ENCODE results near the gene SENP1. TPM values are rescaled to one million over a fixed set of nuclear protein-coding genes. Genes with fewer than 3 reads are reported as not detected.
"Not testable (repeated sequence)": the region's sequence is repeated elsewhere in the genome, so short reads cannot be mapped to it uniquely, and the experiment has no call there.

The SENP1 gene
- total RNA-seq, 2 experiments from 2014 or later, result 20.3 to 25.7 TPM

DNA sequence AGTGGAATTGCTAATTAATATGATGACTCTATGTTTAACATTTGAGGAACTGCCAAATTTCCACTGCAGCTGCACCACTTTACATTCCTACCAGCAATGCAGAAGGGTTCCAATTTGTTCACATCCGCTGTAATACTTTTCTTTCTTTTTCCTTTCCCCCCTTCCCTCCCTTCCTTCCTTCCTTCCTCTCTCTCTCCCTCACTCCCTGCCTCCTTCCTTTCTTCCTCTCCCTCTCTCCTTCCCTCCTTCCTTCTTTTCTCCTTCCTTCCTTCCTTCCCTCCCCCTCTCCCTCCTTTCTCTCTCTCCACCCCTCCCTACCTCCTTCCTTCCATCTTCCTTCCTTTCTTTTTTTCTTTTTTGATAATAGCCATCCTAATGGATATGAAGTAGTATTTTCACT, 10.1 kb upstream of the SENP1 start:
- peaks cover 25% of the 10 kb centered on the region for H3K4me1 Mint-ChIP-seq (ENCODE audit: low read depth)
- peaks cover 5% of the 10 kb centered on the region for H3K36me3 Mint-ChIP-seq (ENCODE audit: low read depth)
- TF ChIP-seq CTCF (IDR thresholded peaks at IDR 0.05), result no peak
- H3K9me3 ChIP-seq (ENCODE audit: control insufficient read depth in 1 of 2, insufficient read depth in 1 of 2, low read length in 2 of 2), result no peaks in the 10 kb centered on the region
- H3K27ac ChIP-seq (ENCODE audit: low read depth in 1 of 2, low read length in 2 of 2), result no peak overlapping the region
- H3K27me3 ChIP-seq (ENCODE audit: control insufficient read depth in 1 of 2, insufficient read depth in 2 of 2, low read length in 2 of 2), result no peaks in the 10 kb centered on the region
- no peaks in the 10 kb centered on the region for H3K36me3 ChIP-seq (ENCODE audit: insufficient read depth, low read length)
- H3K27me3 Mint-ChIP-seq, result peaks cover 21% of the 10 kb centered on the region
- POLR2A ChIA-PET, result no interaction called here
- peaks cover 15% of the 10 kb centered on the region for H3K4me1 ChIP-seq (ENCODE audit: insufficient read depth, low read length)
- no peaks in the 10 kb centered on the region for H3K9me3 Mint-ChIP-seq
- no peak overlapping the region for H3K4me3 Mint-ChIP-seq
- CTCF ChIA-PET, result no interaction called here
- H3K27ac Mint-ChIP-seq, result no peak overlapping the region
- ATAC-seq (ENCODE audit: poor library complexity), result no peak
- no peak overlapping the region for H3K4me3 ChIP-seq (ENCODE audit: low read length)
- no peak for DNase-seq
- intact Hi-C loops (cut with DNase I, micrococcal nuclease), result no loop called here

- H3K4me1 ChIP-seq (ENCODE audit: insufficient read depth, low read length), result peaks cover 16% of the 10 kb centered on the region
- H3K4me1 Mint-ChIP-seq (ENCODE audit: low read depth), result peaks cover 19% of the 10 kb centered on the region
- H3K27ac ChIP-seq (ENCODE audit: low read depth in 1 of 2, low read length in 2 of 2); intact Hi-C loops (cut with DNase I, micrococcal nuclease); H3K36me3 ChIP-seq (ENCODE audit: insufficient read depth, low read length); POLR2A ChIA-PET; H3K9me3 ChIP-seq (ENCODE audit: control insufficient read depth in 1 of 2, insufficient read depth in 1 of 2, low read length in 2 of 2); H3K4me3 ChIP-seq (ENCODE audit: low read length); CTCF ChIA-PET; DNase-seq; H3K36me3 Mint-ChIP-seq (ENCODE audit: low read depth); H3K9me3 Mint-ChIP-seq; H3K27ac Mint-ChIP-seq; H3K4me3 Mint-ChIP-seq; ATAC-seq (ENCODE audit: poor library complexity); H3K27me3 ChIP-seq (ENCODE audit: control insufficient read depth in 1 of 2, insufficient read depth in 2 of 2, low read length in 2 of 2): not testable (repeated sequence)
- peaks cover 15% of the 10 kb centered on the region for H3K27me3 Mint-ChIP-seq
Measured at GRCh38 chr12:48111312-48111693, 5.4 kb upstream of the SENP1 start.

GRCh38 chr12:48110691-48111311, 4.9 kb upstream of the SENP1 start:
- Mint-ChIP-seq H3K27ac (no peak overlapping the region), H3K4me3 (no peak overlapping the region), H3K4me1 (ENCODE audit: low read depth) (peaks cover 23% of the 10 kb centered on the region), H3K9me3 (no peaks in the 10 kb centered on the region), H3K36me3 (ENCODE audit: low read depth) (peaks cover 6% of the 10 kb centered on the region), H3K27me3 (peaks cover 15% of the 10 kb centered on the region)
- ATAC-seq (ENCODE audit: poor library complexity), result no peak
- POLR2A ChIA-PET, result no interaction called here
- TF ChIP-seq CTCF (IDR thresholded peaks at IDR 0.05), result no peak
- DNase-seq, result no peak
- Histone ChIP-seq H3K4me1 (ENCODE audit: insufficient read depth, low read length) (peaks cover 17% of the 10 kb centered on the region), H3K9me3 (ENCODE audit: control insufficient read depth in 1 of 2, insufficient read depth in 1 of 2, low read length in 2 of 2) (no peaks in the 10 kb centered on the region), H3K27ac (ENCODE audit: low read depth in 1 of 2, low read length in 2 of 2) (no peak overlapping the region), H3K27me3 (ENCODE audit: control insufficient read depth in 1 of 2, insufficient read depth in 2 of 2, low read length in 2 of 2) (no peaks in the 10 kb centered on the region), H3K36me3 (ENCODE audit: insufficient read depth, low read length) (no peaks in the 10 kb centered on the region), H3K4me3 (ENCODE audit: low read length) (no peak overlapping the region)
- intact Hi-C loops (cut with DNase I, micrococcal nuclease), result no loop called here
- CTCF ChIA-PET, result no interaction called here

GRCh38 chr12:48109424-48109823, 3.5 kb upstream of the SENP1 start:
- no peaks in the 10 kb centered on the region for H3K27me3 ChIP-seq (ENCODE audit: control insufficient read depth in 1 of 2, insufficient read depth in 2 of 2, low read length in 2 of 2)
- ChIA-PET POLR2A (no interaction called here), CTCF (no interaction called here)
- intact Hi-C loops (cut with DNase I, micrococcal nuclease), result loop anchor here in 1 of 2 experiments (5.0 kb wide), 2 partner anchors 88 to 243 kb away; partner anchors contain the start of gene ZNF641
- no peak for DNase-seq
- no peaks in the 10 kb centered on the region for H3K9me3 Mint-ChIP-seq
- peak overlapping the region; percentile 50 for H3K27ac Mint-ChIP-seq
- no peak for ATAC-seq (ENCODE audit: poor library complexity)
- peaks cover 5% of the 10 kb centered on the region for H3K27me3 Mint-ChIP-seq
- H3K9me3 ChIP-seq (ENCODE audit: control insufficient read depth in 1 of 2, insufficient read depth in 1 of 2, low read length in 2 of 2), result no peaks in the 10 kb centered on the region
- H3K27ac ChIP-seq (ENCODE audit: low read depth in 1 of 2, low read length in 2 of 2), result no peak overlapping the region
- no peaks in the 10 kb centered on the region for H3K36me3 ChIP-seq (ENCODE audit: insufficient read depth, low read length)
- peaks cover 13% of the 10 kb centered on the region for H3K36me3 Mint-ChIP-seq (ENCODE audit: low read depth)
- peaks cover 25% of the 10 kb centered on the region for H3K4me1 ChIP-seq (ENCODE audit: insufficient read depth, low read length)
- no peak overlapping the region for H3K4me3 ChIP-seq (ENCODE audit: low read length)
- H3K4me3 Mint-ChIP-seq, result peak overlapping the region; percentile 16
- TF ChIP-seq CTCF (IDR thresholded peaks at IDR 0.05), result no peak
- peaks cover 32% of the 10 kb centered on the region for H3K4me1 Mint-ChIP-seq (ENCODE audit: low read depth)
